Kidney glomerular epithelial cell (primary cell): Measurements from ENCODE around the gene ARID4B.
"Not testable (repeated sequence)": the region's sequence is repeated elsewhere in the genome, so short reads cannot be mapped to it uniquely, and the experiment has no call there.

ENCODE experiments used
- DNase-seq: peaks from one replicate; lab custom pipeline; 2025; lab: John Stamatoyannopoulos, UW

The ARID4B gene

GRCh38 chr1:235227414-235227813, 100.6 kb downstream of the ARID4B start:
- no peak for DNase-seq

GRCh38 chr1:235226933-235227332, 101.0 kb downstream of the ARID4B start:
- DNase-seq: no peak

GRCh38 chr1:235225299-235225698, 102.7 kb downstream of the ARID4B start:
- no peak for DNase-seq

- no peak for DNase-seq
Observed at GRCh38 chr1:235221653-235222375, 106.2 kb downstream of the ARID4B start.

- no peak for DNase-seq
Observed at GRCh38 chr1:235215453-235215852, 112.5 kb downstream of the ARID4B start.

- DNase-seq: not testable (repeated sequence)
Observed at GRCh38 chr1:235214962-235215361, 113.0 kb downstream of the ARID4B start.

GRCh38 chr1:235213752-235214151, 114.2 kb downstream of the ARID4B start:
- no peak for DNase-seq

GRCh38 chr1:235211517-235211916, 116.5 kb downstream of the ARID4B start:
- no peak for DNase-seq

- no peak for DNase-seq
Observed at GRCh38 chr1:235207209-235207565, 120.8 kb downstream of the ARID4B start.

GRCh38 chr1:235206533-235207208, 121.3 kb downstream of the ARID4B start:
- DNase-seq: no peak

GRCh38 chr1:235205687-235206086, 122.3 kb downstream of the ARID4B start:
- DNase-seq: no peak

GRCh38 chr1:235203428-235203827, 124.6 kb downstream of the ARID4B start:
- DNase-seq: no peak

- DNase-seq: not testable (repeated sequence)
Observed at GRCh38 chr1:235202447-235202846, 125.5 kb downstream of the ARID4B start.

GRCh38 chr1:235199441-235199840, 128.5 kb downstream of the ARID4B start:
- no peak for DNase-seq

- no peak for DNase-seq
Observed at GRCh38 chr1:235190431-235190830, 137.5 kb downstream of the ARID4B start.

GRCh38 chr1:235187316-235187715, 140.7 kb downstream of the ARID4B start:
- DNase-seq: no peak

GRCh38 chr1:235181561-235182245, 146.3 kb downstream of the ARID4B start:
- DNase-seq: no peak

GRCh38 chr1:235180916-235181460, 147.0 kb downstream of the ARID4B start:
- DNase-seq: no peak

GRCh38 chr1:235176486-235176885, 151.5 kb downstream of the ARID4B start:
- no peak for DNase-seq

GRCh38 chr1:235169986-235170385, 158.0 kb downstream of the ARID4B start:
- no peak for DNase-seq

GRCh38 chr1:235168375-235168774, 159.6 kb downstream of the ARID4B start:
- no peak for DNase-seq

GRCh38 chr1:235161685-235162327, 166.2 kb downstream of the ARID4B start:
- DNase-seq: no peak
